DOHH2 (cell line): ENCODE results near the gene TGFBR2.

ENCODE experiments used
- CTCF ChIP-seq: fragments of 200-600 bp; sonication (generic); IDR thresholded peaks from one replicate; pipeline ENCODE4 v1.5.1; 2014; ENCODE audit warnings: antibody characterized with exemption, mild to moderate bottlenecking, low read depth, low read length; ENCODE audit not compliant: poor library complexity, severe bottlenecking
- EZH2phosphoT487 ChIP-seq: fragments of 200-600 bp; sonication (generic); IDR thresholded peaks from 2 replicates; pipeline ENCODE4 v1.6.1; 2017; ENCODE audit warnings: borderline replicate concordance, mild to moderate bottlenecking, antibody characterized with exemption, low read length, moderate library complexity, mixed read lengths

- TF ChIP-seq CTCF = no peak
- TF ChIP-seq EZH2phosphoT487 = no peak
Observed at GRCh38 chr3:30730967-30731366, 124.6 kb downstream of the TGFBR2 start.
